ENCODE measurements around the gene ZFP42.
"Not testable (repeated sequence)": the region's sequence is repeated elsewhere in the genome, so short reads cannot be mapped to it uniquely, and the experiment has no call there.

Gene ZFP42

GRCh38 chr4:188023682-188024081 lies 28.1 kb downstream of the ZFP42 start:
- no peak for DNase-seq

GRCh38 chr4:188025476-188025875 lies 29.9 kb downstream of the ZFP42 start:
- no peak for DNase-seq

GRCh38 chr4:188029114-188029513 lies 33.5 kb downstream of the ZFP42 start:
- no peak for DNase-seq

- DNase-seq: no peak
These were observed 34.8 kb downstream of the ZFP42 start for GRCh38 chr4:188030401-188030800.

GRCh38 chr4:188031751-188032150 lies 36.2 kb downstream of the ZFP42 start:
- DNase-seq: no peak

- DNase-seq: no peak
These were observed 36.6 kb downstream of the ZFP42 start for GRCh38 chr4:188032170-188032569.

GRCh38 chr4:188032583-188032982 lies 37.0 kb downstream of the ZFP42 start:
- no peak for DNase-seq

- no peak for DNase-seq
These were observed 41.6 kb downstream of the ZFP42 start for GRCh38 chr4:188037003-188037713.

- DNase-seq: no peak
These were observed 46.1 kb downstream of the ZFP42 start for GRCh38 chr4:188041721-188042120.

GRCh38 chr4:188042191-188042590 lies 46.6 kb downstream of the ZFP42 start:
- DNase-seq: no peak

GRCh38 chr4:188043154-188043553 lies 47.6 kb downstream of the ZFP42 start:
- no peak for DNase-seq

- DNase-seq: not testable (repeated sequence)
These were observed 49.9 kb downstream of the ZFP42 start for GRCh38 chr4:188045461-188045860.

- DNase-seq: no peak
These were observed 51.1 kb downstream of the ZFP42 start for GRCh38 chr4:188046657-188047056.

- DNase-seq: no peak
These were observed 57.7 kb downstream of the ZFP42 start for GRCh38 chr4:188053302-188053701.
